ENCODE measurements around the gene BCOR.

Gene BCOR

GRCh38 chrX:40009890-40010289, 87.9 kb downstream of the BCOR start:
- H3K4me3 ChIP-seq (replicated peaks; ENCODE audit: insufficient read depth, low read length), result no peak overlapping the region
- no peak overlapping the region for H3K27ac ChIP-seq (replicated peaks)
- no peak for DNase-seq (ENCODE audit: low read depth in 1 of 2, low spot score in 1 of 2)
- H3K27me3 ChIP-seq (ENCODE audit: insufficient read depth, poor library complexity, severe bottlenecking), result peaks cover 10% of the 10 kb centered on the region
- TF ChIP-seq CTCF (IDR thresholded peaks at IDR 0.05; ENCODE audit: insufficient read depth, low read length) (no peak), GABPA (IDR thresholded peaks at IDR 0.05; ENCODE audit: low read depth) (no peak), SPI1 (IDR thresholded peaks at IDR 0.05; ENCODE audit: borderline replicate concordance, low read depth) (no peak), POLR2AphosphoS5 (IDR thresholded peaks at IDR 0.05; ENCODE audit: low read depth) (no peak), REST (IDR thresholded peaks at IDR 0.05; ENCODE audit: insufficient replicate concordance, low read depth) (no peak)

- peaks cover 10% of the 10 kb centered on the region for H3K27me3 ChIP-seq (ENCODE audit: insufficient read depth, poor library complexity, severe bottlenecking)
- H3K27ac ChIP-seq (replicated peaks), result no peak overlapping the region
- H3K4me3 ChIP-seq (replicated peaks; ENCODE audit: insufficient read depth, low read length), result no peak overlapping the region
- no peak for DNase-seq (ENCODE audit: low read depth in 1 of 2, low spot score in 1 of 2)
- no peak for TF ChIP-seq GABPA (IDR thresholded peaks at IDR 0.05; ENCODE audit: low read depth)
- TF ChIP-seq SPI1 (IDR thresholded peaks at IDR 0.05; ENCODE audit: borderline replicate concordance, low read depth), result no peak
- TF ChIP-seq CTCF (IDR thresholded peaks at IDR 0.05; ENCODE audit: insufficient read depth, low read length), result no peak
Observed at GRCh38 chrX:40009462-40009851, 88.3 kb downstream of the BCOR start.

- H3K27me3 ChIP-seq (ENCODE audit: insufficient read depth, poor library complexity, severe bottlenecking), result peaks cover 10% of the 10 kb centered on the region
- H3K4me3 ChIP-seq (replicated peaks; ENCODE audit: insufficient read depth, low read length), result no peak overlapping the region
- H3K27ac ChIP-seq (replicated peaks), result no peak overlapping the region
Observed at GRCh38 chrX:40008791-40009461, 88.8 kb downstream of the BCOR start.

More at GRCh38 chrX:40008791-40009461, 88.8 kb downstream of the BCOR start:
- TF ChIP-seq REST (IDR thresholded peaks at IDR 0.05; ENCODE audit: insufficient replicate concordance, low read depth), result no peak
- no peak for TF ChIP-seq SPI1 (IDR thresholded peaks at IDR 0.05; ENCODE audit: borderline replicate concordance, low read depth)
- no peak for TF ChIP-seq GABPA (IDR thresholded peaks at IDR 0.05; ENCODE audit: low read depth)
- no peak for TF ChIP-seq POLR2AphosphoS5 (IDR thresholded peaks at IDR 0.05; ENCODE audit: low read depth)
- TF ChIP-seq CTCF (IDR thresholded peaks at IDR 0.05; ENCODE audit: insufficient read depth, low read length), result no peak
- DNase-seq (ENCODE audit: low read depth in 1 of 2, low spot score in 1 of 2), result peak in 1 of 2 experiments; percentile 26
